ENCODE measurements around the gene SECISBP2L.

Gene SECISBP2L

GRCh38 chr15:48945386-48945785 lies 100.9 kb downstream of the SECISBP2L start:
- DNase-seq (ENCODE audit: extremely low spot score), result no peak
- TF ChIP-seq TARDBP (IDR thresholded peaks at IDR 0.05) (no peak), L3MBTL2 (conservative IDR thresholded peaks at IDR 0.05) (no peak), ELF4 (IDR thresholded peaks at IDR 0.05) (no peak), FOXA1 (IDR thresholded peaks at IDR 0.05) (no peak), CTBP1 (IDR thresholded peaks at IDR 0.05; ENCODE audit: borderline replicate concordance) (no peak), SUZ12 (IDR thresholded peaks at IDR 0.05) (no peak)
- ChIA-PET POLR2A (interaction anchor here (0.7 to 1.7 kb wide), 2 partner anchors 67 to 225 kb away, joined by 3 to 7 read pairs; partner anchors contain the start of genes EID1 and GALK2), CTCF (interaction anchor here (1.2 kb wide), 1 partner anchor 18 kb away, joined by 3 read pairs; the partner anchor contains the start of gene SHC4)

- POLR2A ChIA-PET, result no interaction called here
- TF ChIP-seq L3MBTL2 (conservative IDR thresholded peaks at IDR 0.05), result no peak
- TF ChIP-seq ELF4 (IDR thresholded peaks at IDR 0.05), result no peak
- no peak for TF ChIP-seq SP1 (IDR thresholded peaks at IDR 0.05)
- TF ChIP-seq FOXM1 (IDR thresholded peaks at IDR 0.05; ENCODE audit: borderline replicate concordance), result no peak
- no peak for TF ChIP-seq BHLHE40 (IDR thresholded peaks at IDR 0.05; ENCODE audit: borderline replicate concordance)
- TF ChIP-seq NFRKB (IDR thresholded peaks at IDR 0.05), result no peak
- TF ChIP-seq CTBP1 (IDR thresholded peaks at IDR 0.05; ENCODE audit: borderline replicate concordance), result no peak
- no peak for TF ChIP-seq FOXA1 (IDR thresholded peaks at IDR 0.05)
- TF ChIP-seq ZNF384 (IDR thresholded peaks at IDR 0.05), result no peak
- no peak for TF ChIP-seq SUZ12 (IDR thresholded peaks at IDR 0.05)
- TF ChIP-seq ARNT (IDR thresholded peaks at IDR 0.05), result no peak
- TF ChIP-seq PKNOX1 (IDR thresholded peaks at IDR 0.05), result no peak
- TF ChIP-seq HDGF (IDR thresholded peaks at IDR 0.05; ENCODE audit: borderline replicate concordance), result no peak
- TF ChIP-seq TARDBP (IDR thresholded peaks at IDR 0.05), result no peak
- TF ChIP-seq LEF1 (IDR thresholded peaks at IDR 0.05; ENCODE audit: borderline replicate concordance), result no peak
- no peak for TF ChIP-seq FOXK2 (IDR thresholded peaks at IDR 0.05)
- DNase-seq (ENCODE audit: extremely low spot score), result no peak
- CTCF ChIA-PET, result interaction anchor here (1.1 kb wide), 1 partner anchor 52 kb away, joined by 6 read pairs; no protein-coding TSS in a partner anchor
Observed at GRCh38 chr15:48941904-48942303, 104.3 kb downstream of the SECISBP2L start.

- CTCF ChIA-PET, result no interaction called here
- TF ChIP-seq SUZ12 (IDR thresholded peaks at IDR 0.05) (no peak), BHLHE40 (IDR thresholded peaks at IDR 0.05; ENCODE audit: borderline replicate concordance) (no peak), L3MBTL2 (conservative IDR thresholded peaks at IDR 0.05) (no peak), NFRKB (IDR thresholded peaks at IDR 0.05) (no peak), ARNT (IDR thresholded peaks at IDR 0.05) (no peak), FOXM1 (IDR thresholded peaks at IDR 0.05; ENCODE audit: borderline replicate concordance) (no peak), FOXA1 (IDR thresholded peaks at IDR 0.05) (no peak)
- no peak for DNase-seq (ENCODE audit: extremely low spot score)
- POLR2A ChIA-PET, result interaction anchor here (1.6 kb wide), 1 partner anchor 63 kb away, joined by 10 read pairs; the partner anchor contains the start of gene EID1
Observed at GRCh38 chr15:48940508-48940907, 105.7 kb downstream of the SECISBP2L start.

GRCh38 chr15:48939648-48940047 lies 106.6 kb downstream of the SECISBP2L start:
- ChIA-PET CTCF (no interaction called here), POLR2A (interaction anchor here (0.9 to 1.6 kb wide), 2 partner anchors 36 to 62 kb away, joined by 3 to 10 read pairs; partner anchors contain the start of gene EID1)
- DNase-seq (ENCODE audit: extremely low spot score), result no peak
- no peak for TF ChIP-seq SUZ12 (IDR thresholded peaks at IDR 0.05)

All from HEK293T (cell line).